Fibroblast of pulmonary artery (primary cell): ENCODE data around the gene IL20.
"Not testable (repeated sequence)": the region's sequence is repeated elsewhere in the genome, so short reads cannot be mapped to it uniquely, and the experiment has no call there.

Experiments used
- DNase-seq: peaks from one replicate; pipeline ENCODE4 v3.0.0-alpha.2; 2010; ENCODE audit warnings: low read depth
- H3K4me3 ChIP-seq: replicated peaks from 2 replicates; pipeline ENCODE4 v1.5.1; 2011; ENCODE audit warnings: low read depth, mild to moderate bottlenecking, control low read depth, low read length, moderate library complexity
- CTCF ChIP-seq: IDR thresholded peaks from 2 replicates; pipeline ENCODE4 v1.5.1; 2011; ENCODE audit warnings: mild to moderate bottlenecking, control low read depth, low read length, inconsistent platforms; ENCODE audit errors: missing control alignments

The IL20 gene

GRCh38 chr1:206851341-206852010, 13.9 kb upstream of the IL20 start:
- H3K4me3 ChIP-seq: no peak overlapping the region
- no peak for TF ChIP-seq CTCF
- DNase-seq: peak; percentile 86

GRCh38 chr1:206852662-206853061, 12.8 kb upstream of the IL20 start:
- not testable (repeated sequence) for H3K4me3 ChIP-seq, DNase-seq

- not testable (repeated sequence) for DNase-seq, H3K4me3 ChIP-seq
Observed at GRCh38 chr1:206853696-206854095, 11.7 kb upstream of the IL20 start.

GRCh38 chr1:206854401-206855129, 10.9 kb upstream of the IL20 start:
- H3K4me3 ChIP-seq: no peak overlapping the region
- DNase-seq: no peak
- no peak for TF ChIP-seq CTCF

GRCh38 chr1:206855859-206856258, 9.6 kb upstream of the IL20 start:
- H3K4me3 ChIP-seq: no peak overlapping the region
- no peak for TF ChIP-seq CTCF
- no peak for DNase-seq

GRCh38 chr1:206856674-206857464, 8.6 kb upstream of the IL20 start:
- DNase-seq: no peak
- peak; percentile 34 for TF ChIP-seq CTCF
- H3K4me3 ChIP-seq: no peak overlapping the region

- no peak overlapping the region for H3K4me3 ChIP-seq
- peak; percentile 61 for DNase-seq
Observed at GRCh38 chr1:206859082-206859521, 6.3 kb upstream of the IL20 start.

More at GRCh38 chr1:206859082-206859521, 6.3 kb upstream of the IL20 start:
- no peak for TF ChIP-seq CTCF
